ENCODE results near the gene PSEN2. TPM values are rescaled to one million over a fixed set of nuclear protein-coding genes. Genes with fewer than 3 reads are reported as not detected.

PSEN2 gene
- total RNA-seq, 1 donor from 2014 or later = 19.5 TPM

DNA sequence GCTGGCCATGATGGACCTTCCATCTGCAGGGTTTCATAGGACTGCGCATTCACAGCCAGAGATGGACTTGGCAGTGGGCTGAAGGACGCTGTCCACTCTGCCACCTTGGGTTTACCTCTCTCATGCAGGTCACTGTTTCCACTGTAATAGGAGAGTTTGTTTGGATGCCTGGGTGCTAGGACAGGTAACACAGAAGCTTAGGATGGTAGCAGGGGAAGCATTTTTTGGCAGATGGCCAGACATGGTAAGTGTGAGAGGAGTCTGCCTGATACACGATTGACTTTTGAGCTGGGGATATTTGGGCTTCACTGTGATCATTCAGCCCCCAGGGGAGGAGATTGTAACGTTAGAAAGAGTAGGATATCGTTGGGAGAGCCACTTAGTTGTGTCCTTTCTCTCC is 11.8 kb downstream of the PSEN2 start:
- Mint-ChIP-seq H3K9me3 (ENCODE audit: low read depth) (no peaks in the 10 kb centered on the region), H3K4me3 (ENCODE audit: unreplicated experiment) (no peak overlapping the region), H3K36me3 (ENCODE audit: low read depth) (peaks cover 23% of the 10 kb centered on the region), H3K27me3 (ENCODE audit: low read depth) (no peaks in the 10 kb centered on the region), H3K27ac (ENCODE audit: unreplicated experiment) (no peak overlapping the region), H3K4me1 (ENCODE audit: low read depth) (peaks cover 9% of the 10 kb centered on the region)
- DNase-seq (ENCODE audit: low spot score) = no peak
- TF ChIP-seq, protein P1, sequence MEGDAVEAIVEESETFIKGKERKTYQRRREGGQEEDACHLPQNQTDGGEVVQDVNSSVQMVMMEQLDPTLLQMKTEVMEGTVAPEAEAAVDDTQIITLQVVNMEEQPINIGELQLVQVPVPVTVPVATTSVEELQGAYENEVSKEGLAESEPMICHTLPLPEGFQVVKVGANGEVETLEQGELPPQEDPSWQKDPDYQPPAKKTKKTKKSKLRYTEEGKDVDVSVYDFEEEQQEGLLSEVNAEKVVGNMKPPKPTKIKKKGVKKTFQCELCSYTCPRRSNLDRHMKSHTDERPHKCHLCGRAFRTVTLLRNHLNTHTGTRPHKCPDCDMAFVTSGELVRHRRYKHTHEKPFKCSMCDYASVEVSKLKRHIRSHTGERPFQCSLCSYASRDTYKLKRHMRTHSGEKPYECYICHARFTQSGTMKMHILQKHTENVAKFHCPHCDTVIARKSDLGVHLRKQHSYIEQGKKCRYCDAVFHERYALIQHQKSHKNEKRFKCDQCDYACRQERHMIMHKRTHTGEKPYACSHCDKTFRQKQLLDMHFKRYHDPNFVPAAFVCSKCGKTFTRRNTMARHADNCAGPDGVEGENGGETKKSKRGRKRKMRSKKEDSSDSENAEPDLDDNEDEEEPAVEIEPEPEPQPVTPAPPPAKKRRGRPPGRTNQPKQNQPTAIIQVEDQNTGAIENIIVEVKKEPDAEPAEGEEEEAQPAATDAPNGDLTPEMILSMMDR (IDR thresholded peaks at IDR 0.05) = no peak

DNA sequence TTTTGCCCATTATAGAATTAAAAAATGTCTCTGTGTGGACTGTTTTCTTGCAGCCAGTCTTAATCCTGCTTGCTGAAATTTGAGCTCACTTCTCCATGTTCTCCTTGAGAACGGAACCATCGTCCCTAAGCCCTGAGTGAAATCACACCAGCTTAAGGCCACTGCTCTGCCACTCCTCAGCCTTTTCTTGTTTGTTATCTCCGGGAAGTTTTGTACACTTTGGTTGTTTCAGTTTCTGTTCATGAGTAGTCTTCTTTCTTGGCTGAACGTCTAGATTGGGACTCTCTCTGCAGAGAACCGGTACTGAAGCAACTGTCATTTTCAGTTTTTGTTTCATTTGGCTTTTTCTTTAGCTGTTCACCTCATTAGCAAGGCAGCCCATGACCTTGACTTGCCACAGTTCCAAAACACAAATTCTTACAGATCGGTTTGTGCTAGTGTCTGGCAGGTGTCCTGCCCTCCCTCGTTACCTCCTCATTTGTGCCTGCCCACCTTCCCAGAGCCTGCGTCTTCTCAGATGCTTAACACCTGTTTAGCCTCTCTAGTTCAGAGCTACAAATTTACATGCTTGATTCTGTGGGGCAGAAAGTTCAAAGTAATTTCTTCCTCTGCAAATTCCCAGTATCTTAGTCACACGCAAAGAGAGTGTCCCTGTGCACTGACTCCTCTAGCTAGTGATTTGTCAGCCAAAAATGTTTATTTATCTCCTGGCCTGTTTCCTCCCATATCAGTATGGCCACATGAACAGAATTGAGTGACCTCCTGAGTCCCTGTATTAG is 12.4 kb downstream of the PSEN2 start:
- Mint-ChIP-seq H3K27me3 (ENCODE audit: low read depth) (no peaks in the 10 kb centered on the region), H3K9me3 (ENCODE audit: low read depth) (no peaks in the 10 kb centered on the region), H3K36me3 (ENCODE audit: low read depth) (peaks cover 23% of the 10 kb centered on the region), H3K4me3 (ENCODE audit: unreplicated experiment) (no peak overlapping the region), H3K4me1 (ENCODE audit: low read depth) (peaks cover 9% of the 10 kb centered on the region), H3K27ac (ENCODE audit: unreplicated experiment) (no peak overlapping the region)
- TF ChIP-seq, protein P1 (IDR thresholded peaks at IDR 0.05) = no peak
- no peak for DNase-seq (ENCODE audit: low spot score)

DNA sequence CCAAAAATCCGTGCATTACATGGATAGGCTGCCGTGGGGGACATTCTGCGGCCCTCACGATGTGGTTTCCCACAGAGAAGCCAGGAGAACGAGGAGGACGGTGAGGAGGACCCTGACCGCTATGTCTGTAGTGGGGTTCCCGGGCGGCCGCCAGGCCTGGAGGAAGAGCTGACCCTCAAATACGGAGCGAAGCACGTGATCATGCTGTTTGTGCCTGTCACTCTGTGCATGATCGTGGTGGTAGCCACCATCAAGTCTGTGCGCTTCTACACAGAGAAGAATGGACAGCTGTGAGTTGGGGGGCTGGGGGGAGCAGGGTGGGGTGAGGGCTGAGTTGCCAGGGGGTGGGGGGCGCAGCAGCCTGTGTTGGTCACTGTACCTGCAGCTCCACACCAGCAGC is 13.2 kb downstream of the PSEN2 start:
- Mint-ChIP-seq H3K9me3 (ENCODE audit: low read depth) (no peaks in the 10 kb centered on the region), H3K4me3 (ENCODE audit: unreplicated experiment) (no peak overlapping the region), H3K36me3 (ENCODE audit: low read depth) (peaks cover 26% of the 10 kb centered on the region), H3K27ac (ENCODE audit: unreplicated experiment) (no peak overlapping the region), H3K4me1 (ENCODE audit: low read depth) (peaks cover 9% of the 10 kb centered on the region), H3K27me3 (ENCODE audit: low read depth) (no peaks in the 10 kb centered on the region)
- TF ChIP-seq, protein P1 (IDR thresholded peaks at IDR 0.05) = no peak
- DNase-seq (ENCODE audit: low spot score) = no peak

DNA sequence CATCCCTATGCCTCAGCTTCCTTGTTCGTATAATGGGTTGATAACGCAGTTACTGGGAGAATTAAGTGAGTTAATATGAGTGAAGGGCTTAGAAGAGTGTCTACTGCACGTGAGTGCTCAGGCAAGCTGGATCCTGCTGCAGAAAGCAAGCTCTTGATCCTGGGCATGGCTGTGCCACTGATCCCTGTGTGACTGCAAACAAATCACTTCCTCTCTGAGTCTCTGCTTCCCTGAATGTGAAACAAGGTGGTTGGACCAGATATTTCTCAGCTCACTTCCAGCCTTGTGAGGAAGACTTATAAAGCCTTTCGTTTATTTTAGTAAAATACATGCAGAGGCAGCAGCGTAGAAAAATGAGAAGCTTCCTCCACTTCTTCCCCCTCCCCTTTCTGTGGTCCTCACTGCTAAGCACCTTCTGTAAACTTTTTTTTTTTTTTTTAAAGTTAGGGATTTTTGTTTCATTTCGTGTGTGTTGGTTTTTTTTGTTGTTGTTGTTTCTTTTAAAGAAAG is 13.8 kb downstream of the PSEN2 start:
- DNase-seq (ENCODE audit: low spot score) = no peak
- Mint-ChIP-seq H3K4me3 (ENCODE audit: unreplicated experiment) (no peak overlapping the region), H3K36me3 (ENCODE audit: low read depth) (peaks cover 27% of the 10 kb centered on the region), H3K4me1 (ENCODE audit: low read depth) (peaks cover 9% of the 10 kb centered on the region), H3K27me3 (ENCODE audit: low read depth) (no peaks in the 10 kb centered on the region), H3K27ac (ENCODE audit: unreplicated experiment) (no peak overlapping the region), H3K9me3 (ENCODE audit: low read depth) (no peaks in the 10 kb centered on the region)
- TF ChIP-seq, protein P1 (IDR thresholded peaks at IDR 0.05) = no peak

DNA sequence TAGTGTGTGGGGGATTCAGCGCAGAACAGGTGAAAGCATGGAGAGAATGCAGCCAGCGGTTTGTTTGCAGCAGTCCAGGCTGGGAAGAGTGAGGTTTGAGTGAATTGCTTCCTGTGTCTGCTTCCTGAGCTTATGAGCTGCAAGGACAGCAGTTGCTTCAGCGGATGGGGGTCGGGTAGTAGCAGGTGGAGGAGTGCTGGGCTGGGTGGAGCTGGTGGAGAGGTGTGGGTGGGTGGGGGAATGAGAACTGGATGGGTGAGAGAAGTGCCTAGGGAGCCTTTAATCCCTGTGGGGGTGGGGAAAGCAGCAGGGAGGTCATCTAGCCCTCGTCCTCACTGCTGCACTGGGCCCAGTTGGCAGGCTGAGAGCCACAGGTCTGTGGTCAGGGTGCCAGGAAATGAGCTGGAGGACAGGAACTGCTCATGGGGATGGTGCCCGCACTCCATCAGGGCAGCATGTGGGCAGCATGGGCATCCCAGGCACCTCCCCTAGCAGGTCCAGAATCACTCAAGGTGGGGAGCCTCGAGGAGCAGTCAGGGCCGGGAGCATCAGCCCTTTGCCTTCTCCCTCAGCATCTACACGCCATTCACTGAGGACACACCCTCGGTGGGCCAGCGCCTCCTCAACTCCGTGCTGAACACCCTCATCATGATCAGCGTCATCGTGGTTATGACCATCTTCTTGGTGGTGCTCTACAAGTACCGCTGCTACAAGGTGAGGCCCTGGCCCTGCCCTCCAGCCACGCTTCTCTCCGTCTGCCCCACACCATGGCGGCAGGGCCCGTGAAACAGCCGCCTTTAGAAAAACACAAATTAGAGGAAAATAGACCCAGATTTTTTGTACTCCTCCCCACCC is 14.8 kb downstream of the PSEN2 start:
- Mint-ChIP-seq H3K27me3 (ENCODE audit: low read depth) (no peaks in the 10 kb centered on the region), H3K9me3 (ENCODE audit: low read depth) (no peaks in the 10 kb centered on the region), H3K4me3 (ENCODE audit: unreplicated experiment) (no peak overlapping the region), H3K4me1 (ENCODE audit: low read depth) (peaks cover 9% of the 10 kb centered on the region), H3K27ac (ENCODE audit: unreplicated experiment) (no peak overlapping the region), H3K36me3 (ENCODE audit: low read depth) (peaks cover 26% of the 10 kb centered on the region)
- no peak for DNase-seq (ENCODE audit: low spot score)
- TF ChIP-seq, protein P1 (IDR thresholded peaks at IDR 0.05) = no peak
